ENCODE data around the gene KSR2.

The KSR2 gene

GRCh38 chr12:117594481-117594880 is 374.3 kb downstream of the KSR2 start:
- Histone ChIP-seq H3K27me3 (replicated peaks) (no peaks in the 10 kb centered on the region), H3K27ac (no peak overlapping the region), H3K36me3 (replicated peaks) (no peaks in the 10 kb centered on the region), H3K4me3 (ENCODE audit: low read depth, low read length) (no peak overlapping the region)
- DNase-seq = no peak
- in situ Hi-C loops (cut with HindIII; ENCODE audit: low pct_ligation_motif_present, low sequenced_read_pairs) = no loop called here
- TF ChIP-seq, protein P1, sequence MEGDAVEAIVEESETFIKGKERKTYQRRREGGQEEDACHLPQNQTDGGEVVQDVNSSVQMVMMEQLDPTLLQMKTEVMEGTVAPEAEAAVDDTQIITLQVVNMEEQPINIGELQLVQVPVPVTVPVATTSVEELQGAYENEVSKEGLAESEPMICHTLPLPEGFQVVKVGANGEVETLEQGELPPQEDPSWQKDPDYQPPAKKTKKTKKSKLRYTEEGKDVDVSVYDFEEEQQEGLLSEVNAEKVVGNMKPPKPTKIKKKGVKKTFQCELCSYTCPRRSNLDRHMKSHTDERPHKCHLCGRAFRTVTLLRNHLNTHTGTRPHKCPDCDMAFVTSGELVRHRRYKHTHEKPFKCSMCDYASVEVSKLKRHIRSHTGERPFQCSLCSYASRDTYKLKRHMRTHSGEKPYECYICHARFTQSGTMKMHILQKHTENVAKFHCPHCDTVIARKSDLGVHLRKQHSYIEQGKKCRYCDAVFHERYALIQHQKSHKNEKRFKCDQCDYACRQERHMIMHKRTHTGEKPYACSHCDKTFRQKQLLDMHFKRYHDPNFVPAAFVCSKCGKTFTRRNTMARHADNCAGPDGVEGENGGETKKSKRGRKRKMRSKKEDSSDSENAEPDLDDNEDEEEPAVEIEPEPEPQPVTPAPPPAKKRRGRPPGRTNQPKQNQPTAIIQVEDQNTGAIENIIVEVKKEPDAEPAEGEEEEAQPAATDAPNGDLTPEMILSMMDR (IDR thresholded peaks at IDR 0.05; ENCODE audit: low read depth, low read length, missing control alignments) = no peak

- TF ChIP-seq, protein P1 (IDR thresholded peaks at IDR 0.05; ENCODE audit: low read depth, low read length, missing control alignments) = no peak
- in situ Hi-C loops (cut with HindIII; ENCODE audit: low pct_ligation_motif_present, low sequenced_read_pairs) = no loop called here
- H3K36me3 ChIP-seq (replicated peaks) = no peaks in the 10 kb centered on the region
These were observed 374.9 kb downstream of the KSR2 start for GRCh38 chr12:117593815-117594400.

GRCh38 chr12:117592588-117593305 is 376.0 kb downstream of the KSR2 start:
- in situ Hi-C loops (cut with HindIII; ENCODE audit: low pct_ligation_motif_present, low sequenced_read_pairs) = no loop called here
- TF ChIP-seq, protein P1 (IDR thresholded peaks at IDR 0.05; ENCODE audit: low read depth, low read length, missing control alignments) = no peak
- Histone ChIP-seq H3K36me3 (replicated peaks) (no peaks in the 10 kb centered on the region), H3K4me3 (ENCODE audit: low read depth, low read length) (no peak overlapping the region), H3K27ac (no peak overlapping the region), H3K27me3 (replicated peaks) (no peaks in the 10 kb centered on the region)
- no peak for DNase-seq

More at GRCh38 chr12:117593815-117594400, 374.9 kb downstream of the KSR2 start:
- no peaks in the 10 kb centered on the region for H3K27me3 ChIP-seq (replicated peaks)
- no peak for DNase-seq
- H3K4me3 ChIP-seq (ENCODE audit: low read depth, low read length) = no peak overlapping the region
- H3K27ac ChIP-seq = no peak overlapping the region

DNA sequence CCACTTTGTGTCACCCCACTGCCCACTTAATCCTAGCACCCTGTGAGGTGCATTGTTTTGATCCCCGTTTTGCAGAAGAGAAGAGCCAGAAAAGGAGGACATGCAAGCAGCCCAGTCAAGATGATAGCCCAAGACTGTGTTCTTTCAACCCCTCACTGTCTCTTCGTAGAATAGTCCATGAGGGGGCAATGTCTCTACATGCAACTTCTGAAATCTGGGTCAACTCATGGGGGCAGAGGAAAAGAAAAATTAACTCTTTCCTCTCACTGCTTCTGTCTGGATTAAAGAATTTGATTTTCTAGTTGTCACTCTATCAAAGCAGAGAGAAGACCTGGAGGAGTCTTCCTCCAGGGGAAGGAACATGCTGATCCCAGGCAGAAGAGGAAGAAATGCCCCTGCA is 377.8 kb downstream of the KSR2 start:
- TF ChIP-seq, protein P1 (IDR thresholded peaks at IDR 0.05; ENCODE audit: low read depth, low read length, missing control alignments) = no peak
- no peak overlapping the region for H3K4me3 ChIP-seq (ENCODE audit: low read depth, low read length)
- H3K27me3 ChIP-seq (replicated peaks) = no peaks in the 10 kb centered on the region
- DNase-seq = no peak
- H3K36me3 ChIP-seq (replicated peaks) = no peaks in the 10 kb centered on the region
- no peak overlapping the region for H3K27ac ChIP-seq
- in situ Hi-C loops (cut with HindIII; ENCODE audit: low pct_ligation_motif_present, low sequenced_read_pairs) = no loop called here

DNA sequence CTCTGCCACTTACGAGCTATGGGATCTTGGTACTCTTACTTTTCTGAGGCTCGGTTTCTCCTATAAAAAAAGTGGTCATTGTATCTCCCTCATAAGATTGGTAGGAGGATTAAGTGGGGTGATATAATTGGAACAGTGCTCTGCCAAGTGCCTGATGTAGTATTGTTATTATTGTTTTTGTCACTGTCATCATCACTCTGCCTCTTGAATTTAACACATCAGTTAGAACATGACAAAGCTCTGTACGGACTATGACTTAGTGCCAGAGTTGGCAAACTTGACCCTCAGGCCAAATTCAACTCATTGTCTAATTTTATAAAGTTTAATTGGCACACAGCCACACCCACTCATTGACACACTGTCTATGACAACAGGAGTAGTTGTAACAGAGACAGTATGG is 378.4 kb downstream of the KSR2 start:
- TF ChIP-seq, protein P1 (IDR thresholded peaks at IDR 0.05; ENCODE audit: low read depth, low read length, missing control alignments) = no peak
- in situ Hi-C loops (cut with HindIII; ENCODE audit: low pct_ligation_motif_present, low sequenced_read_pairs) = no loop called here
- Histone ChIP-seq H3K4me3 (ENCODE audit: low read depth, low read length) (no peak overlapping the region), H3K36me3 (replicated peaks) (no peaks in the 10 kb centered on the region), H3K27me3 (replicated peaks) (no peaks in the 10 kb centered on the region), H3K27ac (no peak overlapping the region)
- no peak for DNase-seq

All from brain microvascular endothelial cell (primary cell).